ENCODE results near the gene KCNN4. TPM values are rescaled to one million over a fixed set of nuclear protein-coding genes. Genes with fewer than 3 reads are reported as not detected.
"Not testable (repeated sequence)": the region's sequence is repeated elsewhere in the genome, so short reads cannot be mapped to it uniquely, and the experiment has no call there.

KCNN4 gene
- total RNA-seq, 1 experiment from 2014 or later, result 22.9 TPM

DNA sequence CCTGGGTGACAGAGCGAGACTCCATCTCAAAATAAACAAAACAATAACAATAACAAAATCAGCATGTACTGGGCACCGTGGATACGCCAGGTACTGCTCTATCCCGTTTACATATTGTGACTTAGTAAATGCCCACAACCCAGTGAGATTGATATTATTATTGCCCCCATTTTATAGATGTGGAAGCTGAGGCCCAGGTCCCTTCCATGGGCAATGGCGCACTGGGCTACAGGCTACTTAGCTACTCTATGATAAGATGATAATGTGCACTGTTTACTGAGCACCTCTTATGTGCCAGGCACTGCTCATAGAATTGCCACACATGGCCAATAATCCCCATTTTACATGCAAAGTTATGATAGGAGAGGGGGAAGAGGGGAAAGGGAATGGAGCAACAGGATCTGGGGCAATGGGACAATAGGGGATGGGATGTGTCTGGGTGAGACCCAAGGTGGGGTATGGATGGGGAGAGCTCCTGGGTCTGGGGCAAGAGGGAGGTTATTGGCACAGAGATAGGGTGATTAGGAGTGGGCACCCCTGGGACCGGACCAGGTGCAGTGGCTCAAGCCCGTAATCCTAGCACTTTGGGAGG lies 5.4 kb downstream of the KCNN4 start:
- no peak for DNase-seq (ENCODE audit: extremely low read depth, low read depth)

DNA sequence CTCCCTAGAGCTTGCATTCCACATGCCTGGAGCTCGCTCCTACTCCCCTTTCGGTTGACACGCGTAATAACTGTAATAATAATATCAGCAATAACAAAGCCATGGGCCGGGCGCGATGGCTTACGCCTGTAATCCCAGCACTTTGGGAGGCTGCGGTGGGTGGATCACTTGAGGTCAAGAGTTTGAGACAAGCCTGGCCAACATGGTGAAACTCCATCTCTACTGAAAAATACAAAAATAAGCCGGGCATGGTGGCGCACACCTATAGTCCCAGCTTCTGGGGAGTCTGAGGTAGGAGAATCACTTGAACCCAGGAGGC lies 5.9 kb downstream of the KCNN4 start:
- DNase-seq (ENCODE audit: extremely low read depth, low read depth), result not testable (repeated sequence)

DNA sequence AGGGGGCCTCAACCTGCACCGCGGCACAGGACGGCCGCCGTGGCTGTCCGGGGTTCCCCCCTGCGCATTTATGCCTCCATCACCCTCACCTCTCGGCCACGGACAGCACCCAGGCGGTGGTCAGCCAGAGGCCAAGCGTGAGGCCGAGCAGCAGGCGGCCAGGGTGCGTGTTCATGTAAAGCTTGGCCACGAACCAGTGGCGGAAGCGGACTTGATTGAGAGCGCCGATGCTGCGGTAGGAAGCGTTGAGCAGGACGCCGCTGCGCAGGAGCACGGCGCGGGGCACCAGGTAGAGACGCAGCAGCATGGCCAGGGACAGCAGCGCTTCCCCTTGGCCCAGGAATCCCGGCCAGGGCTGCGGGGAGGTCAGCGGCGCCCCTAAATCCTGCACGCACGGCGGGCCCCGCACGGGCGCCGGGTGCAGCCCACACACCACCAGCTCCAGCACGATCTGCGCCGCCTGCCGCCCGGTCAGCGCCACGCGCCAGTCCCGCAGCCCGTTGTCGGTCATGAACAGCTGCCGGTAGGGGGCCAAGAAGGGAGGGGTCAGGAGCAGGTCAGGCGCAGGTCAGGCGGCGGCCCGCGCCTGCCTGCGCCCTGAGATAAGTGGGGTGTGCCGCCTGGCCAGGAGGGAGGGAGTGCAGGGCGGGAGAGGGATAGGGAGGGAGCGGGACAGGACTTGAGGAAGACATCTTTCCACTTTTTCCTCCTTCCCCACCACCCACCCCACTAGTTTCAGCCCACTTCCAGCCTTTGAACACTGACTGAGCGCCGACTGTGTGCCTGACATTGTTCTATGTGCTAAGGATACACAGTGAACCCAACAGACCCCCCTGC lies 6.5 kb downstream of the KCNN4 start:
- DNase-seq (ENCODE audit: extremely low read depth, low read depth), result no peak

DNA sequence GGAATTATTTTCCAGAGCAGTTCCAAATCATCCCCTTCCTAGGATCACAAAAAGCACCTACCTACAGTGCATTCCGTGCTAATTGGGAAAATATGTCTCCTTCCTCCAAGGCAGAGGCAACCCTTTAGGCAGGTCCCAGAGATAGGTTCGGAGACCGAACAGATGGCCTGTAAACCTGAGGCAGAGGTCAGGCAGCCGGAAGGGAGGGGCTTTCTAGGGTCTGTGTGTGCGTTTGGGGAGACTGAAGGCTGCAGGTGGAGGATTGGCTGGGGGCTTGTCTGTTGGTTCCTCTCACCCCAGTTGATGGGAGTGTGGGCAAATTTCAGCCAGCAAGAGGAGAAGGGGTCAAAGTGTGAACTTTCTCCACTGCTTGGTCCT lies 7.1 kb downstream of the KCNN4 start:
- DNase-seq (ENCODE audit: extremely low read depth, low read depth), result no peak

DNA sequence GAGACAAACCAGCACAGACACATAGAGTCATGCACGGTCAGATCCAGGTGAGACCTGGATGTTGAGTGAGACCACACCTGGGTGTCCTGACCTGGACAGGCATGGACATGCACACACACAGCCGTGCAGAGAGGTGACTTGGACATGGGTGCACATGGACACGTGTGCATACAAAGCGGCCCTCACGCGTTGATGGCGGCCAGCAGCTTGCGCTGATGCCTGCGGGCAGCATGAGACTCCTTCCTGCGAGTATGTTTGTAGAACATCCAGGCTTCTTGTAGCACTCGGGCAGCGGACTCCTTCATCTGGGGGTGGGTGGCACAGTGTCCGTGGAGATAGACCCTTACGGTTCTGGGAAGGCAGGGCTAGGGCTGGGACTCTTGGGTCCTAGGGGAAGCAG lies 11.5 kb downstream of the KCNN4 start:
- no peak for DNase-seq (ENCODE audit: extremely low read depth, low read depth)

DNA sequence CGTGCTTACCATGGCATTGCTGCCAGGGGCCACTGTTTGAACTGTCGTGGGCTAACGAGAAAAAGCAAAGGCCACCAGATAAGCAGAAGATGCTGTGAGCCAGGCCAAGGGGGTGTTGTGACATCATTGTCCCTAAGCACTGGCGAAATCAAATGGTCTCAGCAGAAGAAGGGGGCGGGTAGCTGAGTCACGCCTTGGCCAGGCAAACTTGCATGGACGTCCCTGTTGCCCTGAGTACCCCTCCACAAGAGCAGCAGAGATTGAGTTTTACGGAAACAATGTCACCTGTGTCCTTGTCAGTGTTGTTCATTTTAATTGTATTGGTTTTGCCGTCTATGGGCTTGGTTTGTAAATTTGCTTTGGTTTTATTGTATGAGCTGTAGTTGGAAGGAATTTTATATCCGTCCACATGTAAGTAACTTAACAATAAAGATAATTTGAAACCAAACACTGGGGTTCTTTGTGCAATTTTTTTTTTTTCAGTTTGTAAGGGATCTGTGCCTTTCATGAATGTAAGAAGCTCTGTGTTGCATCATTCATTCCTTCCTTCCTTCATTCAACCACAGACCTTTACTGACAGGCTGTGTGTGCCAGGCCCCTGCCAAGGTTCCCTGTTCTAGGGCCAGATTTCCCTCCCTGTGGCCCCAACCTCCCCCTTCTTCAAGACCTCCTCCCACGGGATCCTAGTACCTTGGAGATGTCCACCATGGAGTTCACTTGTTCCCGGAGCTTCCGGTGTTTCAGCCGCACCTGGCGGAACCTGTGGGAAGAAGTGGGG lies 12.3 kb downstream of the KCNN4 start:
- DNase-seq (ENCODE audit: extremely low read depth, low read depth), result no peak

DNA sequence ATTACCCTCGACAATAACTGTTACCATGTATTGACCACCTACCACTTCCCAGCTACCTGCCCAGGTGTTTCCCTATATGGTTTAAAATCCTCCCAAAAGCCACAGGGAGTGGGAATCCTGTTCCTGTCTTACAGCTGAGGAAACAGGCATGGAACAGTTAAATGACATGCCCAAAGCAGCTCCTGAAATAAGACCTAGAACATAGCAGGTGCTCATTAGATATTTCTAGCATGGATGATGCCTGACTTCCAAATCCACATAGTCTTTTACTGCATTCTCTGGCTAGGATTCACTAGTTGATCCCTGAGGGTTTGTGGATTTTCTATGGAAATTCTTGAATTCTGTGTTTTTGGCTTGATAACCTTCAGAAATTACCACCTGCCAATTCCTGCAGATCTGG lies 13.0 kb downstream of the KCNN4 start:
- DNase-seq (ENCODE audit: extremely low read depth, low read depth), result no peak

DNA sequence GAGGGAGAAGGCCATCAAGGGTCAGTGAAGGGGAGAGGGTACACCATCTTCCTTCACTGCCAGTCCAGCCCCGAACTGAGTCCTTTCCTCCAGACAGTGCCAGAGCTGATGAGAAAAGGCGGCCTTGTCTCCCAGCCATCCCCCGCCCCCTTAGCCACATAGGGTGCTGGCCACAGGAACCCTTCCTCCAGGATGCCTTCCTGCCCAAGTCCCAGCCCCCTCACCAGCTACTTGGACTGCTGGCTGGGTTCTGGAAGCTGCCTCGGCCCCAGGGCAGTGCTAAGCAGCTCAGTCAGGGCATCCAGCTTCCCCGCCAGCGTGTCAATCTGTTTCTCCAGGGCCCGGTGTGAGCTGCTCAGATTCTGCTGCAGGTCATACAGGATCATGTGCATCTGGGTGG lies 13.5 kb downstream of the KCNN4 start:
- no peak for DNase-seq (ENCODE audit: extremely low read depth, low read depth)

DNA sequence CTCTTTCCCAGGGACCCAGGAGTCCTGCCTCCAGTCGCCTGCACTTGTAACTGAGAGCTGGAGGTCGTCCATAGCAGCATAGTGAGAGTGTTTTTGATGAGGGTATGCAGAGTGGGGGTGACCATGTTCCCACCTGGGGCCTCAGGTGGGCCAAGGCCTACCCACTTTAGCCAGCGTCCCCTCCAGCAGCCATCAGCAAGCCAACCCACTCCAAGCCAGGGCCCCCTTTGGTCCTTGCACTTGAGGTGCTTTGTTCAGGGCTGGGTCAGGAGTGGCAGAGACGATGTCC lies 14.1 kb downstream of the KCNN4 start:
- DNase-seq (ENCODE audit: extremely low read depth, low read depth), result no peak

DNA sequence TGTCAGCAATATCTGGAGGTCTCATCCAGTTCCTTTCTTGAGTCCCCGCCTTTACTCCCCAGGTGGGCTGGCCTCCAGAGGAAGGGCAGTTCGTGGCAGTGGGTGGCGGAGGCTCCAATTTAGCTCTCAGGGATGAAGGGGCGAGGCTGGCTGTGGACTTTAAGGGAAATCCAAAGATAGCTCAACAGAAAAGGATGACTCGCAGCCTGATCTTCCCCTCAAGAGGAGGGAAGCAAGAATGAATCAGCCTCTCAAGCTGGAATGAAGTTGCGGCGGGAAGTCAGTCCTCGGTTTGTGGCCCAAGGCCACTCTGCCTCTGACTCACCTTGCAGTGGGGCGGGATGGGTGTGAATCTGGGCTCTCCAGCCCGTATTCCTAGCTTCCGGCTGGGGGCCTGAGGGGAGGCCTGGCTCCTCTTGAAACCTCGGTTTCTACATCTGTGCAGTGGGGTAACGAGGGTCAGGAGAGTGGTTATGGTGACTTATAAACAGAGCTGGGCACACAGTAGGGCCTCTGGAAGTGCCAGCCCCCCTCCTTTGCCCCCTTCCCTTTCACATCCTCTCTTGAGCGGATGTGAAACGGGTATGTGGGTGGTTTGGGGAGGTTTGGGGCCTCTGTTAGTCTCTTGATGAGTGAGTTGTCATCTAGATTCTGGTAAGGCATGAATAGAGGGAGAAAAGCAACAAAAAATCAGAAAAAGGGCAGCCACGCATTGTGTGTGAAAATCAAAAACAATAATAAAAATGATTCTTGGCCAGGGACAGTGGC lies 15.5 kb downstream of the KCNN4 start:
- DNase-seq (ENCODE audit: extremely low read depth, low read depth), result peak; percentile 82

DNA sequence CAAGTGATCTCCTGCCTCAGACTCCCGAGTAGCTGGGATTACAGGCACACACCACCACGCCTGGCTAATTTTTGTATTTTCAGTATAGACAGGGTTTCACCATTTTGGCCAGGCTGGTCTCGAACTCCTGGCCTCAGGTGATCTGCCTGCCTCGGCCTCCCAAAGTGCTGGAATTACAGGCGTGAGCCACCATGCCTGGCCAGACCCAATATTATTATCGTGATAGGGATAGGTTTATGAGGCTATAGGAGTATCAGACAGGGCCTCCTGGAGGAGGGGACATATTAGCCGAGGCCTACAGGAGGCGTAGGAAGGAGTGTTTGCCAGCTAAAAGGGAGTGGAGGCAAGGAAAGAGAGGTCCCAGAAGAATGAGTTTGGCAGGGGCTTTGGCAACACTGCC lies 16.1 kb downstream of the KCNN4 start:
- DNase-seq (ENCODE audit: extremely low read depth, low read depth), result not testable (repeated sequence)

DNA sequence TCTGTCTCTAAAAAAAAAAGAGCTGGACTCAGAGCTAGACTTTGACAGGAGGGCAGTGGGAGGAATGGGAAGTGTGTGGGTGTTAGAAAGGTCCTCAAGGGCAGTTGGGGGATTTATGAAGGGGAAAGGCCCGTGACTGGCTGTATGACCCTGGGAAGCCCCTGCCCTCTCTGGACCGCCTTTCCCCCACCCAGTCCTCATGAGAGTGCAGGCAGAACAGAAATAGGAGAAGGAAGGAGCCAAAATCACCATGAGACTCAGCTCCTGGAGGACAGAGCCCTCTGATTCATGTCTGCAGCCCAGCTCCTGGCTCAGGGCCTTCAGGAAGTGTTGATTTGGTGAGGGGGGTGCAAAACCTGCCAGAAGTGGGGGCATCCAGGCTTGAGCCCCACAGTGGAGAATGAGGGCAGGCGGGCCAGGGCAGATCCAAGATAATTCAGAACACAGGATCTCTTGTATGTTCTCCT lies 17.3 kb downstream of the KCNN4 start:
- no peak for DNase-seq (ENCODE audit: extremely low read depth, low read depth)

DNA sequence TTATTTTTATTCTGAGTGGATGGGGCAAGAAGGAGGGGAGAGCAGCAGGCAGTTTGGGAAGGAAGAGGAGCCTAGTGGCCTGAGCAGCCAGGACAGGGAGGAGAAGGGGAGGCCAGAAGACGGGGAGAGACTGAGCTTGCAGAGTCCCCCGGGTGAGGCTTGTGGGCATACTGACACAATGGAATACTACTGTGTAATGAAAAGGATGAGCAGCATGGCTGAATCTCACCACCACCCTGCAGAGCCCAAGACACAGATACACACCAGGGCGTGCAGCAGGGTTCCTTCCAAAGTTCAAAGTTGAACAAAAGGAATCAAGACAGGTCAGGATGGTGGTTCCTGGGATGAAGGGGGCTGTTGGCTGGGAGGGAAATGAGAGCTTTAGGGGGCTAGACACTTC lies 18.0 kb downstream of the KCNN4 start:
- DNase-seq (ENCODE audit: extremely low read depth, low read depth), result no peak

DNA sequence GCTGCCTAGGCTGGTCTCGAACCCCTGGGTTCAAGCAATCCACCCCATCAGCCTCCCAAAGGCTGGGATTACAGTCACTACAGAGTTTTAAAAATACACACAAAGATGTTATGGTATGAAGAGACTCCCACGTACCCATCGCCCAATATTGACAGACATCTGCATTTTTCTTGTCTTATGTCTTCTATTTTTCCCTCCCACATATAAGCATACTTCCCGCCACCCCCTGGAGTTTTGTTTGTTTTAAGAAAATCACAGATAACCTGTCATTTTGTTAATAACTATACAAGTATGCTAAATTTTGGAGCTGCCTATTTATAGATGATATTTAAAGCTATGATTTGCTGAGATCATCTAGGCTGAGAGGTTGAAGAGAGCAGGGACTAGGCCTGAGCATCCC lies 19.8 kb downstream of the KCNN4 start:
- no peak for DNase-seq (ENCODE audit: extremely low read depth, low read depth)

DNA sequence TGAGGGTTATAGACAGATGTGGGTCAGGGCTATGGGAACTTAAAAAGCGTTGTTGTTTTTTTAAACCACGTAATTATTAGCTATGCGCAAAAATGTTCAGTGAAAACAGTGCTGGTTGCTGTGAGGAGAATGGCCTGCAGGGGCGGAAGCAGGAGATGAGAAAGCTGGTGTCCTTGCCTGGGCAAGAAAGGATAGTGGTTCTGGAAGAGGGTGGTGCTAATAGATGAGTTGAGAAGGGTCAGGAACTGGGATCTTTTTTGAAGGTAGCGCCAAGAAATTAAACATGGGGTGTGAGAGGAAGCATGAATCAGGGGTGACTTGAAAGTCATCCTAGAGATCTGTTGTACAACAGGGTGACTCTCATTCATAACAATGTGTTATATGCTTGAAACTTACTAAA lies 21.3 kb downstream of the KCNN4 start:
- peak; percentile 89 for DNase-seq (ENCODE audit: extremely low read depth, low read depth)

DNA sequence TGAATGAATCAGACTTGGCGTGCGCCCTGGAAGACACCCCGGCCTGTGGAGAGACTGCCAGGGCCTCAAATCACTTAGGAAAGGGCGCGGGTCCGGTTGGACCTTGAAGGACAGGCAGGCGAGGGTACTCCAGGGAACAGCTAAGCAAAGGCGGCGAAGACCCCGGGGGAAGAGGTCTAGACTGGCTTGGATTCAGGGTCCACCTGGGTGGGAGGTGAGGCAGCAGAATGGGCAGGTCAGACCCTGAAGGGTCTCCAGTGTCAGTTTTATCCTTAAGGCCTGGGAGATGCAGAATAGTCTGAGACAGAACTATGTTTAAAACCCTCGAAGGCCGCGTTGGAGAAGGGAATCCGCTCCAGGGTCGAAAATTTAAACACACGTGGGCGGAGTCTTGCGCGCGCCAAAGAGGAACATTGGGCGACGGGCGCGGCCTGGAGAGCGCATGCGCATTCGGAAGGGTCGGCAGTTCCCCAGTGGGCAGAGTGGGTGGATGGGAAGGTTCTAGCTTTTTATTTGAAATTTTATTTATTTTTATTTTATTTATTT lies 25.4 kb downstream of the KCNN4 start:
- peak; percentile 78 for DNase-seq (ENCODE audit: extremely low read depth, low read depth)

DNA sequence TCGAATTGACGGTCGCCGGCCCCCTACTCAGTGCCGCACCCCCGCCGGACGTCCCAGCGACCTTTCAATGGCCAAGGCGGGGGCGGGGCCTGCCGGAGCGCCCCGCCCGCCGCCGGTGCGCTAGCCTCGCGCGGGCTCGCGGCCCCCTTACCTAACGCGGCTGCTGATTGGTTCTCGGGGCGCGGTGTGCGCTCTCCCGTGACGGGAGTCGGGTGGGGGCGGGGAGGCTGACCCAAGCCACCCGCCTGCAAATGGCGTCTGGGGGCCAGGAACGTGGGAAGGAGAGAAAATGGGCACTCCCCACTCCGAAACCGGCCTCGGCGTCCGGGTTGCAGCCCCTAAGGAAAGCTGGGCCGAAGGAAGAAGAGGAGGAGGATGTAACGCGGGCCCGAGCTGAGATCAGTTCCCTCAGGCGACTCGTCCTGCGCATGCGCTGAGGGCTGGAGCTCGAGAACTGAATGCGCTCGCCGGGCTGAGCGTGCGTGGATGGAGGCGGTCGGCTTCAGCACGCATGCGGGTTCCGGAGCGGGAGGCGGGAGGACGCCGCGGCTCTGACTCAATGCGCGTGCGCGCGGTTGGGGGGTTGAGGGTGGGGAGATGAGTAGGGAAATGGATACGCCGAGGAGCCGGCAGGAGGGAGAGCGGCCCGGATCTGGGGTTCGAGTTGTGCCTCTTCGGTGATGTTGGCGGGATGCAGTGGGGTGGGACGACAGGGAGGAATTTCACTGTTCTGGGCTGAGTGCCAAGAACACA lies 26.1 kb downstream of the KCNN4 start, which contains the start of gene SMG9:
TSS of gene SMG9 (minus strand) at position 460 of the 753 bp plus-strand sequence. CDS start 4,221 bp downstream, outside the sequence.
- DNase-seq (ENCODE audit: extremely low read depth, low read depth), result peak; percentile 96

DNA sequence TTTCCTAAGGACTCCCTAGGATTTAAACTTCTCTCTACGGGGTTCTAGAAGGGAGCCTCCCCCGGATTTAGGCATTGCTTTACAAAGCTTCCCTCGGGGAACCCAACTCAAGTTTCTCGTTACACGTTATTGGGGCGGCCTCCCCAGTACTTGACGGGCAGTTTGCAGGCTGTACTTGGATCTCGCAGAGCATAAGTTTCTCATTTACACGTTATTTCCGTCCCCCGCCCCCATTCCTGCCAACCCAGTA lies 26.6 kb downstream of the KCNN4 start:
- DNase-seq (ENCODE audit: extremely low read depth, low read depth), result no peak

DNA sequence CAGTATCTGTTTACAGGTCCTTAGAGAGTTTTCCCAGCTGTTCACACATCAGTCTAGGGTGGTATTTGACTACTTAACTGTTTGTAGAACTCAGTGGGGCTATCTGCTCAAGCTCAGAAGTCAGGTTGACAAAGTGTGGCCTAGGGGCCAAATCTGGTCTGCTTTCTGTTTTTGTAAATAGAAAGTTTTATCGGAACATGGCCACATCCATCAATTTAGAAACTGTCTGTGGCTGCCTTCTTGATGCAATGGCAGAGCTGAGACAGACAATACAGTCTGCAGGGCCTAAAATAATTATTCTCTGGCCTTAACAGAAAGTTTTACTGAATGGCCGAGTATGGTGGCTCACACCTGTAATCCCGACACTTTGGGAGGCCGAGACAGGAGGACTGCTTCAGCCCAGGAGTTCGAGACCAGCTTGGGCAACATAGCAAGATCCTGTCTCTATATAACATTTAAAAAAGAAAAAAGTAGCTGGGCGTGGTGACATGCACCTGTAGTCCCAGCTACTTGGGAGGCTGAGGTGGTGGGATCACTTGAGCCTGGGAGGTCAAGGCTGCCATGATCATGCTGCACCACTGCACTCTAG lies 28.4 kb downstream of the KCNN4 start:
- DNase-seq (ENCODE audit: extremely low read depth, low read depth), result no peak

Data from NCI-H460 (cell line).